Measurements from ENCODE around the gene LRRC59. TPM values are rescaled to one million over a fixed set of nuclear protein-coding genes. Genes with fewer than 3 reads are reported as not detected.
"Not testable (repeated sequence)": the region's sequence is repeated elsewhere in the genome, so short reads cannot be mapped to it uniquely, and the experiment has no call there.

Gene LRRC59
- total and polyA plus RNA-seq, 2 donors, result 27.8 to 38.7 TPM

DNA sequence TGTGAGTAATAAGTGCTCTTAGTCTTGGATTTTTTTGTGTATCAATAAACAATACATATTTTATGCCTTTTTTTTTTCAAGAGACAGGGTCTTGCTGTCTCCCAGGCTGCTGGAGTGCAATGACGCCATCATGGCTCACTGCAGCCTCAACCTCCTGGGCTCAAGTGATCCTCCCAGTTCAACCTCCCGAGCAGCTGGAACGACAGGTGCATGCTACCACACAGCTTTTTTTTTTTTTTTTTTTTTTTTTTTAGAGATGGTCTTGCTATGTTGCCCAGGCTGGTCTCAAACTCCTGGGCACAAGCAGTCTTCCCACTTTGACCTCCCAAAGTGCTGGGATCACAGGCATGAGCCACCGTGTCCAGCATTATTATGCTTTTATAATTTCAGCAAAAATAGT, 41.7 kb upstream of the LRRC59 start:
- Histone ChIP-seq H3K27ac (ENCODE audit: low read depth in 1 of 2, low read length in 1 of 2) (no peak overlapping the region), H3K4me1 (ENCODE audit: control insufficient read depth in 2 of 2, insufficient read depth in 2 of 2, low read length in 2 of 2) (no peaks in the 10 kb centered on the region), H3K9me3 (ENCODE audit: control insufficient read depth in 2 of 2, insufficient read depth in 1 of 2, low read length in 1 of 2) (no peaks in the 10 kb centered on the region), H3K36me3 (ENCODE audit: control insufficient read depth in 2 of 2, insufficient read depth in 2 of 2, low read length in 1 of 2) (no peaks in the 10 kb centered on the region), H3K27me3 (ENCODE audit: control insufficient read depth in 2 of 2, insufficient read depth in 1 of 2, low read length in 1 of 2) (no peaks in the 10 kb centered on the region), H3K4me3 (ENCODE audit: low read length in 2 of 2) (no peak overlapping the region)
- DNase-seq (ENCODE audit: low read depth in 6 of 9, low spot score in 9 of 9), result no peak
- WGBS, result 96% methylated on average over 4 of the region's 4 CpGs

DNA sequence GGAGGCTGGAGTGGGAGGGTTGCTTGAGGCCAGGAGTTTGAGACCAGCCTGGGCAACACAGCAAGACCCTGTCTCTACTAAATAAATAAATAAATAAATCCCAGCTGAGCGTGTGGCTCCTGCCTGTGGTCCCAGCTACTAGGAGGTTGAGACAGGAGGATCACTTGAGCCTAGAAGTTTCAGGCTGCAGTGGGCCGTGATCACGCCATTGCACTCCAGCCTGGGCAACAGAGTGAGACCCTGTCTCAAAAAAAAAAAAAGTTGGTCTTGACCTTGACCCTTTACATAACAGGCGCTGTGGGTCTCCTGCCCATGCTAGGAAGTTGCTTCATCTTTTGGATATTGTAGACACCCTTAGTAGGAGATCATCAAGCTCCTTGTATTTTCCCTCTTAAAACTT, 40.1 kb upstream of the LRRC59 start:
- H3K9me3 ChIP-seq (ENCODE audit: control insufficient read depth in 2 of 2, insufficient read depth in 1 of 2, low read length in 1 of 2), result no peaks in the 10 kb centered on the region
- H3K27ac ChIP-seq (ENCODE audit: low read depth in 1 of 2, low read length in 1 of 2), result no peak overlapping the region
- WGBS, result 97% methylated on average over 4 of the region's 4 CpGs
- DNase-seq (ENCODE audit: low read depth in 6 of 9, low spot score in 9 of 9), result no peak
- no peaks in the 10 kb centered on the region for H3K36me3 ChIP-seq (ENCODE audit: control insufficient read depth in 2 of 2, insufficient read depth in 2 of 2, low read length in 1 of 2)
- no peaks in the 10 kb centered on the region for H3K27me3 ChIP-seq (ENCODE audit: control insufficient read depth in 2 of 2, insufficient read depth in 1 of 2, low read length in 1 of 2)
- no peaks in the 10 kb centered on the region for H3K4me1 ChIP-seq (ENCODE audit: control insufficient read depth in 2 of 2, insufficient read depth in 2 of 2, low read length in 2 of 2)
- no peak overlapping the region for H3K4me3 ChIP-seq (ENCODE audit: low read length in 2 of 2)

DNA sequence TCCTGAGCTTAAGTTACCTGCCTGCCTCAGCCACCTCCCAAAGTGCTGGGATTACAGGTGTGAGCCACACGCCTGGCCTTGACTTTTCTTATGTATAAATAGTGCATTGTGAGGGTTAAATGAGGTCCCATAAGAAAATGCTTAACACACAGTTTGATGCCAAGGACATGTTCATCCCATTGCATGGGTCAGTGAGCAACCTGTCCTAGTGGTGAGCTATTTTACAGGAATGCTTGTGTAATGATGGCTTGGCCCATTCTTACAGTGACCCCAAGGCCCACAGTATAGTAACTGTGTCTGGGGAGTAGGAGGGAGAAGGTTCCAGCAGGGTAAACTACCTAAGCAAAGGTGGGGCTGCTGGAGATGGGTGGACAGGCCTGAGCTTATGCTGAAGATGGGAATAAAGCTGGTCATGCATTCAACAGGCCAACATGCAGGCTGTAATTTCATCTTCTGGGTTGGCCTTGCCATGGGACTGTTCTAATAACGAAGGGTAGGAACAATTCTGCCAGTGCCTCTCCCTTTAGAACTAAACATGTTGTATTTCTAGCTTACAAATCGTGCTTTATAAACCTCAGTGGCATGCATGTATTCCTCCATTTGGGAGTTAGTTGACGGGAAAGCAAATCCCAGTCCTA, 34.9 kb upstream of the LRRC59 start:
- DNase-seq (ENCODE audit: low read depth in 6 of 9, low spot score in 9 of 9), result no peak
- Histone ChIP-seq H3K4me3 (ENCODE audit: low read length in 2 of 2) (no peak overlapping the region), H3K4me1 (ENCODE audit: control insufficient read depth in 2 of 2, insufficient read depth in 2 of 2, low read length in 2 of 2) (peaks cover 2 to 5% of the 10 kb centered on the region in 2 donors), H3K36me3 (ENCODE audit: control insufficient read depth in 2 of 2, insufficient read depth in 2 of 2, low read length in 1 of 2) (no peaks in the 10 kb centered on the region), H3K9me3 (ENCODE audit: control insufficient read depth in 2 of 2, insufficient read depth in 1 of 2, low read length in 1 of 2) (no peaks in the 10 kb centered on the region), H3K27me3 (ENCODE audit: control insufficient read depth in 2 of 2, insufficient read depth in 1 of 2, low read length in 1 of 2) (no peaks in the 10 kb centered on the region), H3K27ac (ENCODE audit: low read depth in 1 of 2, low read length in 1 of 2) (no peak overlapping the region)
- 98% methylated on average over 4 of the region's 4 CpGs for WGBS

DNA sequence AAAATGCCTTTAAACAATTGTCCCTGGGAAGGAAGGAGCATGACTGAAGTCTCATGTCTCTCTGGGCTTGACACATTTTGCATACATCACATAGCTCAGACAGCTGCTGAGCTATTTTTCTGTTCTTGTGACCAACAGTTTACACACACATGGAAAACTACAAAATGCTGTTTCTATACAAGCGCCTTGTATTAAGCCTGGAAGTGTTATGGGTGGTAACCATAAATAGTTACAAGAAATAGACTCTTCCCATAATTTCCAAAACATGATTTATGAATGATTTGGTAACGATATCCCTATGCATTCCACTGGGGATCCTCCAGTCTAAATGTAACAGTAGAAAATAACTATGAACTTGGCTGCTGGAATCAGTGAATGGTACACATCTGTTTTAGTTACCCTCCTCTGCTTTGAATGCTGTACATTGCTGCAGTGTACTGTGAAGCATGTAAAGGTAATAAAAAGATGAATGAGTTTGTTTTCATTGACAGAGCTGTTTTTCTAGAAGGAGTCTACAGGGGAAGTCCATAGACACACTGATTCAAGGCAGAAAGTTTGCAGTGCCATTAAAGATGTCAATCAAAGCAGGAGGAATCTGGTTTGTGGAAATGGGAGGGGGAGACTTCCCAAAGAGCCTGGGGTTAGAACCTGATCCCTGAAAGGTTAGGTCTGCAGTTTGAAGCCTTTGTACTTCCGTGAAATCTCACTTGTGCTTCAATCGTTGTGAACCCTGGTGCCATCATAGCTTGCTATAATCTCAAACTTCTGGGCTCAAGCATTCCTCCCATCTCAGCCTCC, 33.7 kb upstream of the LRRC59 start:
- H3K27me3 ChIP-seq (ENCODE audit: control insufficient read depth in 2 of 2, insufficient read depth in 1 of 2, low read length in 1 of 2), result no peaks in the 10 kb centered on the region
- H3K36me3 ChIP-seq (ENCODE audit: control insufficient read depth in 2 of 2, insufficient read depth in 2 of 2, low read length in 1 of 2), result no peaks in the 10 kb centered on the region
- H3K27ac ChIP-seq (ENCODE audit: low read depth in 1 of 2, low read length in 1 of 2), result no peak overlapping the region
- no peak overlapping the region for H3K4me3 ChIP-seq (ENCODE audit: low read length in 2 of 2)
- H3K9me3 ChIP-seq (ENCODE audit: control insufficient read depth in 2 of 2, insufficient read depth in 1 of 2, low read length in 1 of 2), result no peaks in the 10 kb centered on the region
- DNase-seq (ENCODE audit: low read depth in 6 of 9, low spot score in 9 of 9), result no peak
- H3K4me1 ChIP-seq (ENCODE audit: control insufficient read depth in 2 of 2, insufficient read depth in 2 of 2, low read length in 2 of 2), result peaks cover 2 to 17% of the 10 kb centered on the region in 2 donors
- WGBS, result 94% methylated on average over 4 of the region's 4 CpGs

DNA sequence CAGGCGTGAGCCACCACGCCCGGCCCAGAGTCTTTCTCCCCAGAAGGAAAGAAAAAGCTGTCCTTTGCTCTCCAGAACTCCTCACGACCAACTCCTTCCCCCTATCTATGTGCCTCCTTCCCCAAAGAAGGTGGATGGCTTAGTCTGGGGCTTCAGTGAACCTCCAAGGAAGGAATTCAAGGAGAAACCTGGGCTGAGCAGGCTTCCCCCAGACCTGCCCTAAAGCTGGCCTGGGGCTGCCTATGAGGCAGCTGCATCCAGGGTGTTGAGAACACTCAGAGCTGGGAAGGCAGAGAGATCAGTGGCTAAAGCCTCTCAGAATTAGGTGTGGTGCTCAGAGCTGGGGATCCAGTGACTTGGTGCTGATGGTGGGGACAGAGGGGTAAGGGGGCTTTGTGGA, 32.5 kb upstream of the LRRC59 start:
- H3K4me3 ChIP-seq (ENCODE audit: low read length in 2 of 2), result no peak overlapping the region
- peak overlapping the region in 1 of 2 donors; percentile 49 for H3K27ac ChIP-seq (ENCODE audit: low read depth in 1 of 2, low read length in 1 of 2)
- 99% methylated on average over 4 of the region's 4 CpGs for WGBS
- no peaks in the 10 kb centered on the region for H3K36me3 ChIP-seq (ENCODE audit: control insufficient read depth in 2 of 2, insufficient read depth in 2 of 2, low read length in 1 of 2)
- DNase-seq (ENCODE audit: low read depth in 6 of 9, low spot score in 9 of 9), result no peak
- H3K9me3 ChIP-seq (ENCODE audit: control insufficient read depth in 2 of 2, insufficient read depth in 1 of 2, low read length in 1 of 2), result no peaks in the 10 kb centered on the region
- peaks cover 6 to 27% of the 10 kb centered on the region in 2 donors for H3K4me1 ChIP-seq (ENCODE audit: control insufficient read depth in 2 of 2, insufficient read depth in 2 of 2, low read length in 2 of 2)
- H3K27me3 ChIP-seq (ENCODE audit: control insufficient read depth in 2 of 2, insufficient read depth in 1 of 2, low read length in 1 of 2), result no peaks in the 10 kb centered on the region

DNA sequence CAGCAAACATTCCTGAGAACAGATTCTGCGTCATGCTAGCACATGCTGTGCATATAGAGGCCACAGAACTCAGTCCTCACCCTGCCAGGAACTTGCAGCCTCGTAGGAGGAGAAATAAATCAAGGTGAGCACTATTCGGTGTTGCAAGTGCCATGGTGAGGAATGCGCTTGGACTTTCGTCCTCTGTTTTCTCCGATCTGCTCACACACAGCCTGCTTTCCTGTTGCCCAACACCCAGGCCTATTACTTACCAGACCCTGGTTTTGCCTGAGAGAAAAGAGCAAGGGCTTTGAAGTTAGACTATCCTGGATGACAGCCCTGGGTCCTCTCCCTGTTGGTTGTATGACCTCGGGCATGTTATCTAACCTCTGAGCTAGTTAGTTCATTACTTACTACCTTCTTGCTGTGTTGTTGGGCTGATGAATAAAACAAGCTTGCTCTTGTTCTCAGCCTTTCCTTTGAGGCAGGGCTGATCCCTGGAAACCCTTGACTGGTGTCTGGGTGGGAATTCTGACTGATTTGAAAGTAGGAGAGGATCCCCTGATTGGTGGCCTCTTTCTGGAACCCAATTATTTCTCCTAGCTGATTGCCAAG, 31.6 kb upstream of the LRRC59 start:
- DNase-seq (ENCODE audit: low read depth in 6 of 9, low spot score in 9 of 9), result no peak
- Histone ChIP-seq H3K9me3 (ENCODE audit: control insufficient read depth in 2 of 2, insufficient read depth in 1 of 2, low read length in 1 of 2) (no peaks in the 10 kb centered on the region), H3K27ac (ENCODE audit: low read depth in 1 of 2, low read length in 1 of 2) (no peak overlapping the region), H3K4me3 (ENCODE audit: low read length in 2 of 2) (no peak overlapping the region), H3K27me3 (ENCODE audit: control insufficient read depth in 2 of 2, insufficient read depth in 1 of 2, low read length in 1 of 2) (no peaks in the 10 kb centered on the region), H3K36me3 (ENCODE audit: control insufficient read depth in 2 of 2, insufficient read depth in 2 of 2, low read length in 1 of 2) (no peaks in the 10 kb centered on the region), H3K4me1 (ENCODE audit: control insufficient read depth in 2 of 2, insufficient read depth in 2 of 2, low read length in 2 of 2) (peaks cover 6 to 27% of the 10 kb centered on the region in 2 donors)
- 93% methylated on average over 7 of the region's 7 CpGs for WGBS

DNA sequence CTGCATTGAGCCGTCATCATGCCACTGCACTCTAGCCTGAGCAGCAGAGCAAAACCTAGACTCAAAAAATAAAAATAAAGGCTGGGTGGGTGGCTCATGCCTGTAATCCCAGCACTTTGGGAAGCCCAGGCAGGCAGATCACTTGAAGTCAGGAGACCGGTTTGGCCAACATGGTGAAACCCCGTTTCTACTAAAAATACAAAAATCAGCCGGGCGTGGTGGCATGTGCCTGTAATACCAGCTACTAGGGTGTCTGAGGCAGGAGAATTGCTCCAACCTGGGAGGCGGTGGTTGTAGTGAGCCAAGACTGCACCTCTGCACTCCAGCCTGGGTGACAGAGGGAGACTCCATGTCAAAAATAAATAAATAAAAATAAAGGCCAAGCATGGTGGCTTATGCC, 30.8 kb upstream of the LRRC59 start:
- DNase-seq (ENCODE audit: low read depth in 6 of 9, low spot score in 9 of 9); H3K27me3 ChIP-seq (ENCODE audit: control insufficient read depth in 2 of 2, insufficient read depth in 1 of 2, low read length in 1 of 2); H3K27ac ChIP-seq (ENCODE audit: low read depth in 1 of 2, low read length in 1 of 2); H3K36me3 ChIP-seq (ENCODE audit: control insufficient read depth in 2 of 2, insufficient read depth in 2 of 2, low read length in 1 of 2); H3K4me3 ChIP-seq (ENCODE audit: low read length in 2 of 2); H3K9me3 ChIP-seq (ENCODE audit: control insufficient read depth in 2 of 2, insufficient read depth in 1 of 2, low read length in 1 of 2): not testable (repeated sequence)
- 84% methylated on average over 6 of the region's 6 CpGs for WGBS
- H3K4me1 ChIP-seq (ENCODE audit: control insufficient read depth in 2 of 2, insufficient read depth in 2 of 2, low read length in 2 of 2), result peaks cover 6 to 27% of the 10 kb centered on the region in 2 donors

DNA sequence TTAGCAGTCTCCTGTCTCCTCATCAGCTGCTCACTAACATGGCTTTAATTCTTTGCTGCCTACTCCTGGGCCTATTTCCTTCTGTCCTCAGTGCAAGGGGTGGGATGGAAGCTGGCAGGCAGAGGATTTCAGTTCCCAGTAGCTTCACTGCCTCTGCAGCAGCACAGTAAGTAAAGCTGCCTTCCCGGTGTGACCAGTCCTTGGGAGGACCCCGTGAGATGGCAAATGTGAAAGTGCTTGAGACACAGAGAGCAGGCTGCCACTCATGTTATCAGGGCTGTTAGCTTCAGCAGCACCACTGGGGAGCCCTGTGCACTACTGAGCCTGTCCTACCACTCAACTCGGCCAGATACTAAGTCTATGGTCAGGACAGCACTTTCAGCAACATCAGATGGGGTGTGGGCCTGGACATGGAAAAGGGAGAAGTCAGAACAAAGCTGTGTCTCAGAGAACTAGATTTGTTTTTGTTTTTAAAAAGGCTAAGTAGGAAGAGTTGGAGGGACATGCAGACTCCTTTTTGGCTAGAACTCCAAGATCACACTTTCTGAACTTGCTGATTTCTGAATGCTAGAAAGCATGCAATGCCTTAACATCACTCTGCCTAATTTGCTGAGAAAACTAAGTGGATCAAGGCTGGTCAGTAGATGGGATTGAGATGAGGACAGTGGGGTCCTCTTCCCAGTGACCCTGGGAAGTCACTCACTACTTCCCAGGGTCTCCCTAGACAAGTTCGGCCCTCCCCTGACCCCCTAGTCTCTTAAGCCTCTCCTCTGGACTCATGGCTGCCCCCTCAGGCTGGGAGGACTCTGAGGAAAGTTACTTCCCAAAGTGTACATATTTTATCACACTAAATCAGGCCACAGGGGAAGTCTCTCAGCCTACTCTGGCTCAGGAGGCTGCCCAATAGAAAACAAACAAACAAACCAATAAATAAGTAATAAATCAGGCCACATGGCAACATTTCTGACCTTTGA, 29.8 kb upstream of the LRRC59 start:
- DNase-seq (ENCODE audit: low read depth in 6 of 9, low spot score in 9 of 9), result peak in 2 of 9 donors; percentile 9 to 31
- peak overlapping the region; percentile 40 to 54 for H3K27ac ChIP-seq (ENCODE audit: low read depth in 1 of 2, low read length in 1 of 2)
- peak overlapping the region; percentile 62 to 85 for H3K4me3 ChIP-seq (ENCODE audit: low read length in 2 of 2)
- WGBS, result 32% methylated on average over 4 of the region's 4 CpGs
- H3K27me3 ChIP-seq (ENCODE audit: control insufficient read depth in 2 of 2, insufficient read depth in 1 of 2, low read length in 1 of 2), result no peaks in the 10 kb centered on the region
- H3K9me3 ChIP-seq (ENCODE audit: control insufficient read depth in 2 of 2, insufficient read depth in 1 of 2, low read length in 1 of 2), result no peaks in the 10 kb centered on the region
- H3K36me3 ChIP-seq (ENCODE audit: control insufficient read depth in 2 of 2, insufficient read depth in 2 of 2, low read length in 1 of 2), result no peaks in the 10 kb centered on the region
- peaks cover 6 to 27% of the 10 kb centered on the region in 2 donors for H3K4me1 ChIP-seq (ENCODE audit: control insufficient read depth in 2 of 2, insufficient read depth in 2 of 2, low read length in 2 of 2)
